ENCODE measurements around the gene RNASE7.

DNA sequence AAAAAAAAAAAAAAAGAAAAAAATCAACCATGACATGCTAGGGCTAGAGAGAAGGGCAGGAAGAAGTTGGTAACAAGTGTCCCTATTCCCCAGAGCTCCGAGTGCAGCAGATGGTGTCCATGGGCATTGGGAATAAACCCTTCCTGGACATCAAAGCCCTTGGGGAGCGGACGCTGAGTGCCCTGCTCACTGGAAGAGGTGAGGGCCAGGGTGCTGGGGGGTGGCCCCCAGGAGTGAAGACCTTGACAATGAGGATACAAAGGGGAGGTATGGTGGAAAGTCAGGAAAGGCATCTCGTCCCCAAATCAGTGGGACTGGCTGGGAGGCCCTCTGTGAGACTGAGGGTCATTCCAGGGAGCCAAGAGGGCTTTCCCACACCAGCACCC is 44.7 kb downstream of the RNASE7 start:
- no peak for TF ChIP-seq POLR2A (IDR thresholded peaks at IDR 0.05; ENCODE audit: borderline replicate concordance, extremely low read depth, insufficient read depth, insufficient read length)
- TF ChIP-seq EZH2 (IDR thresholded peaks at IDR 0.05): no peak
- TF ChIP-seq, protein P1, sequence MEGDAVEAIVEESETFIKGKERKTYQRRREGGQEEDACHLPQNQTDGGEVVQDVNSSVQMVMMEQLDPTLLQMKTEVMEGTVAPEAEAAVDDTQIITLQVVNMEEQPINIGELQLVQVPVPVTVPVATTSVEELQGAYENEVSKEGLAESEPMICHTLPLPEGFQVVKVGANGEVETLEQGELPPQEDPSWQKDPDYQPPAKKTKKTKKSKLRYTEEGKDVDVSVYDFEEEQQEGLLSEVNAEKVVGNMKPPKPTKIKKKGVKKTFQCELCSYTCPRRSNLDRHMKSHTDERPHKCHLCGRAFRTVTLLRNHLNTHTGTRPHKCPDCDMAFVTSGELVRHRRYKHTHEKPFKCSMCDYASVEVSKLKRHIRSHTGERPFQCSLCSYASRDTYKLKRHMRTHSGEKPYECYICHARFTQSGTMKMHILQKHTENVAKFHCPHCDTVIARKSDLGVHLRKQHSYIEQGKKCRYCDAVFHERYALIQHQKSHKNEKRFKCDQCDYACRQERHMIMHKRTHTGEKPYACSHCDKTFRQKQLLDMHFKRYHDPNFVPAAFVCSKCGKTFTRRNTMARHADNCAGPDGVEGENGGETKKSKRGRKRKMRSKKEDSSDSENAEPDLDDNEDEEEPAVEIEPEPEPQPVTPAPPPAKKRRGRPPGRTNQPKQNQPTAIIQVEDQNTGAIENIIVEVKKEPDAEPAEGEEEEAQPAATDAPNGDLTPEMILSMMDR (IDR thresholded peaks at IDR 0.05 in 2 of 3, conservative IDR thresholded peaks at IDR 0.05 in 1 of 3; ENCODE audit: borderline replicate concordance in 1 of 3, insufficient read depth in 1 of 3, low read depth in 2 of 3, low read length in 2 of 3): no peak
- TF ChIP-seq POLR2AphosphoS5 (IDR thresholded peaks at IDR 0.05; ENCODE audit: low read depth, low read length): no peak
- TF ChIP-seq YY1 (IDR thresholded peaks at IDR 0.05; ENCODE audit: extremely low read depth, insufficient replicate concordance, low read depth, low read length): no peak
- TF ChIP-seq, protein P2, sequence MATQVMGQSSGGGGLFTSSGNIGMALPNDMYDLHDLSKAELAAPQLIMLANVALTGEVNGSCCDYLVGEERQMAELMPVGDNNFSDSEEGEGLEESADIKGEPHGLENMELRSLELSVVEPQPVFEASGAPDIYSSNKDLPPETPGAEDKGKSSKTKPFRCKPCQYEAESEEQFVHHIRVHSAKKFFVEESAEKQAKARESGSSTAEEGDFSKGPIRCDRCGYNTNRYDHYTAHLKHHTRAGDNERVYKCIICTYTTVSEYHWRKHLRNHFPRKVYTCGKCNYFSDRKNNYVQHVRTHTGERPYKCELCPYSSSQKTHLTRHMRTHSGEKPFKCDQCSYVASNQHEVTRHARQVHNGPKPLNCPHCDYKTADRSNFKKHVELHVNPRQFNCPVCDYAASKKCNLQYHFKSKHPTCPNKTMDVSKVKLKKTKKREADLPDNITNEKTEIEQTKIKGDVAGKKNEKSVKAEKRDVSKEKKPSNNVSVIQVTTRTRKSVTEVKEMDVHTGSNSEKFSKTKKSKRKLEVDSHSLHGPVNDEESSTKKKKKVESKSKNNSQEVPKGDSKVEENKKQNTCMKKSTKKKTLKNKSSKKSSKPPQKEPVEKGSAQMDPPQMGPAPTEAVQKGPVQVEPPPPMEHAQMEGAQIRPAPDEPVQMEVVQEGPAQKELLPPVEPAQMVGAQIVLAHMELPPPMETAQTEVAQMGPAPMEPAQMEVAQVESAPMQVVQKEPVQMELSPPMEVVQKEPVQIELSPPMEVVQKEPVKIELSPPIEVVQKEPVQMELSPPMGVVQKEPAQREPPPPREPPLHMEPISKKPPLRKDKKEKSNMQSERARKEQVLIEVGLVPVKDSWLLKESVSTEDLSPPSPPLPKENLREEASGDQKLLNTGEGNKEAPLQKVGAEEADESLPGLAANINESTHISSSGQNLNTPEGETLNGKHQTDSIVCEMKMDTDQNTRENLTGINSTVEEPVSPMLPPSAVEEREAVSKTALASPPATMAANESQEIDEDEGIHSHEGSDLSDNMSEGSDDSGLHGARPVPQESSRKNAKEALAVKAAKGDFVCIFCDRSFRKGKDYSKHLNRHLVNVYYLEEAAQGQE (IDR thresholded peaks at IDR 0.05; ENCODE audit: low read depth): no peak
- TF ChIP-seq RAD21 (IDR thresholded peaks at IDR 0.05; ENCODE audit: low read depth): no peak
- TF ChIP-seq, protein P3, sequence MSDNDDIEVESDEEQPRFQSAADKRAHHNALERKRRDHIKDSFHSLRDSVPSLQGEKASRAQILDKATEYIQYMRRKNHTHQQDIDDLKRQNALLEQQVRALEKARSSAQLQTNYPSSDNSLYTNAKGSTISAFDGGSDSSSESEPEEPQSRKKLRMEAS (IDR thresholded peaks at IDR 0.05): no peak
- TF ChIP-seq, protein P4, sequence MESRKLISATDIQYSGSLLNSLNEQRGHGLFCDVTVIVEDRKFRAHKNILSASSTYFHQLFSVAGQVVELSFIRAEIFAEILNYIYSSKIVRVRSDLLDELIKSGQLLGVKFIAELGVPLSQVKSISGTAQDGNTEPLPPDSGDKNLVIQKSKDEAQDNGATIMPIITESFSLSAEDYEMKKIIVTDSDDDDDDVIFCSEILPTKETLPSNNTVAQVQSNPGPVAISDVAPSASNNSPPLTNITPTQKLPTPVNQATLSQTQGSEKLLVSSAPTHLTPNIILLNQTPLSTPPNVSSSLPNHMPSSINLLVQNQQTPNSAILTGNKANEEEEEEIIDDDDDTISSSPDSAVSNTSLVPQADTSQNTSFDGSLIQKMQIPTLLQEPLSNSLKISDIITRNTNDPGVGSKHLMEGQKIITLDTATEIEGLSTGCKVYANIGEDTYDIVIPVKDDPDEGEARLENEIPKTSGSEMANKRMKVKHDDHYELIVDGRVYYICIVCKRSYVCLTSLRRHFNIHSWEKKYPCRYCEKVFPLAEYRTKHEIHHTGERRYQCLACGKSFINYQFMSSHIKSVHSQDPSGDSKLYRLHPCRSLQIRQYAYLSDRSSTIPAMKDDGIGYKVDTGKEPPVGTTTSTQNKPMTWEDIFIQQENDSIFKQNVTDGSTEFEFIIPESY (IDR thresholded peaks at IDR 0.05; ENCODE audit: extremely low read depth, insufficient replicate concordance, low read length): no peak
- no peak for TF ChIP-seq ZNF274 (IDR thresholded peaks at IDR 0.05; ENCODE audit: low read depth, low read length)
